Peyer's patch (tissue), 4 donors: ENCODE measurements around the gene SCFD2.

ENCODE experiments used
- POLR2A ChIP-seq, 2 donors: fragments of 450-650 bp; IDR thresholded peaks; one replicate each; pipeline ENCODE4 v1.5.1; 2017; ENCODE audit warnings: antibody characterized with exemption in 2 of 2, mild to moderate bottlenecking in 2 of 2, moderate library complexity in 2 of 2
- TF ChIP-seq, protein P1 (sequence below), 6 experiments: fragments of 450-650 bp in 4 of 6; fragments of 200-600 bp in 2 of 6; sonication (generic) in 1 of 6; IDR thresholded peaks; one replicate each; pipeline ENCODE4 v1.5.1; 2017 to 2019; ENCODE audit warnings: antibody characterized with exemption in 6 of 6, mild to moderate bottlenecking in 3 of 6, moderate library complexity in 1 of 6

DNA sequence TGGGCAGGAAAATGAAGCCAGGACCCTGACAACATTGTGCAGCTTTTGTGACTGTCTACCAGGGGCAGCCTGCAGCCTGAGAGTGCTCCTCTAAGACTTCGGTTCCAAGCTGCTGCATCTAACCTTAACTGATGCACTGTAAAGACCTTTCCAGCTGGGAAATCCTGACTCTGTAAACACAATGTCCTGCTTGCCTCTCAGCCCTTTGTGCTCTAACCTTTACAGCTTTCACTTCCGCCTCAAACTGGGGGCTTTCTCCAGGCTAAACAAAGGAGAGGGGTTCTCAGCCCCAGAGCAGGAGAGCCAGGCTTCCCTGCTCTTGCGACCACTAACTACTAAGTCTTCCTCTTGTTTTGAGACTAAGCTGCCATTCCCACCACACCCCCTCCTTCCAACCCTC is 523.1 kb downstream of the SCFD2 start:
- no peak for TF ChIP-seq POLR2A (IDR thresholded peaks at IDR 0.05)
- TF ChIP-seq, protein P1, sequence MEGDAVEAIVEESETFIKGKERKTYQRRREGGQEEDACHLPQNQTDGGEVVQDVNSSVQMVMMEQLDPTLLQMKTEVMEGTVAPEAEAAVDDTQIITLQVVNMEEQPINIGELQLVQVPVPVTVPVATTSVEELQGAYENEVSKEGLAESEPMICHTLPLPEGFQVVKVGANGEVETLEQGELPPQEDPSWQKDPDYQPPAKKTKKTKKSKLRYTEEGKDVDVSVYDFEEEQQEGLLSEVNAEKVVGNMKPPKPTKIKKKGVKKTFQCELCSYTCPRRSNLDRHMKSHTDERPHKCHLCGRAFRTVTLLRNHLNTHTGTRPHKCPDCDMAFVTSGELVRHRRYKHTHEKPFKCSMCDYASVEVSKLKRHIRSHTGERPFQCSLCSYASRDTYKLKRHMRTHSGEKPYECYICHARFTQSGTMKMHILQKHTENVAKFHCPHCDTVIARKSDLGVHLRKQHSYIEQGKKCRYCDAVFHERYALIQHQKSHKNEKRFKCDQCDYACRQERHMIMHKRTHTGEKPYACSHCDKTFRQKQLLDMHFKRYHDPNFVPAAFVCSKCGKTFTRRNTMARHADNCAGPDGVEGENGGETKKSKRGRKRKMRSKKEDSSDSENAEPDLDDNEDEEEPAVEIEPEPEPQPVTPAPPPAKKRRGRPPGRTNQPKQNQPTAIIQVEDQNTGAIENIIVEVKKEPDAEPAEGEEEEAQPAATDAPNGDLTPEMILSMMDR (IDR thresholded peaks at IDR 0.05), result no peak
